Measurements from ENCODE around the gene ADGRL1. TPM values are rescaled to one million over a fixed set of nuclear protein-coding genes. Genes with fewer than 3 reads are reported as not detected.

ADGRL1 gene
- polyA plus RNA-seq, 3 donors, result 1.7 TPM; not detected in 2

DNA sequence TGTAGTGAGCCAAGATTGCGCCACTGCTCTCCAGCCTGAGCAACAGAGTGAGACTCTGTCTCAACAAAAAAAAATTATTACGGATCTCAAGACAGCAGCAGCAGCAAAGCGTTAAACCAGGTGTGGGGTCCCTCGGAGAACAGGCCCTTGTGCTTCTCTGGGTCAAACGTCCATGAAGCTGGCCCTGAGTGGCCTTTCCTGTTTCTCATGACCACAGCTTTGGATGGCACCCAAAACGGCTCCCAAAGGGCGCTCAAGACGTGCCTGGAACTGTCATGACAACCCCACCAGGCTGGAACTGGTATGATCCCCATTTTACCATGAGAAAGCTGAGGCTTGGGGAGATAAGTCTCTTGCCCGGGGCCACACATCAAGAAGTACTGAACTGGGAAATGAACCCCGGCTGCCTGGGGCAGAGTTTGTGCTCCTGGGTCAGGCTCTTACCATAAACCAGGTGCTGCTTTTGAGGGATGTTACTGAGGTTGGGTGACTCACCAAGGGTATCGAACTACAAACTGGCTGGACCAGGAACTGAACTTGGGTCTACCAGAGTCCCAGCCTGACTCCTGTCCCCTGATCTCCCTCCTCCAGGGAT is 103.8 kb downstream of the ADGRL1 start:
- Histone ChIP-seq H3K36me3 (replicated peaks in 1 of 2; ENCODE audit: control insufficient read depth in 1 of 2, insufficient read depth in 2 of 2, low read length in 2 of 2) (peaks cover 79 to 97% of the 10 kb centered on the region in 2 donors), H3K4me1 (ENCODE audit: control insufficient read depth in 1 of 2, insufficient read depth in 2 of 2, low read length in 2 of 2) (no peaks in the 10 kb centered on the region), H3K9ac (ENCODE audit: insufficient read depth, low read length, poor library complexity, severe bottlenecking) (no peak overlapping the region), H3K9me3 (replicated peaks in 1 of 2; ENCODE audit: control insufficient read depth in 1 of 2, insufficient read depth in 1 of 2, low read length in 2 of 2) (no peaks in the 10 kb centered on the region), H3K27me3 (ENCODE audit: control insufficient read depth in 2 of 2, insufficient read depth in 2 of 2, low read length in 2 of 2) (no peaks in the 10 kb centered on the region), H3K4me3 (replicated peaks in 1 of 3; ENCODE audit: low read depth in 2 of 3, low read length in 3 of 3) (no peak overlapping the region), H3K4me2 (replicated peaks; ENCODE audit: extremely low read depth, low read length, poor library complexity, severe bottlenecking) (no peak overlapping the region), H3K79me2 (ENCODE audit: insufficient read depth, low read length) (no peaks in the 10 kb centered on the region), H3K27ac (ENCODE audit: low read depth in 1 of 2, low read length in 2 of 2) (no peak overlapping the region), H2AFZ (ENCODE audit: insufficient read depth, low read depth, low read length, poor library complexity, severe bottlenecking) (no peak overlapping the region), H4K20me1 (ENCODE audit: insufficient read depth, low read length) (peaks cover 88% of the 10 kb centered on the region)
- Mint-ChIP-seq H3K27ac (peak overlapping the region in 1 of 7 donors; percentile 3), H3K4me3 (no peak overlapping the region), H3K4me1 (no peaks in the 10 kb centered on the region), H3K9me3 (peaks cover 0 to 2% (median 0%) of the 10 kb centered on the region in 7 donors), H3K36me3 (peaks cover 65 to 95% of the 10 kb centered on the region in 2 donors), H3K27me3 (ENCODE audit: low read depth in 3 of 3) (peaks cover 0 to 2% (median 0%) of the 10 kb centered on the region in 3 donors)
- TF ChIP-seq, protein P1, sequence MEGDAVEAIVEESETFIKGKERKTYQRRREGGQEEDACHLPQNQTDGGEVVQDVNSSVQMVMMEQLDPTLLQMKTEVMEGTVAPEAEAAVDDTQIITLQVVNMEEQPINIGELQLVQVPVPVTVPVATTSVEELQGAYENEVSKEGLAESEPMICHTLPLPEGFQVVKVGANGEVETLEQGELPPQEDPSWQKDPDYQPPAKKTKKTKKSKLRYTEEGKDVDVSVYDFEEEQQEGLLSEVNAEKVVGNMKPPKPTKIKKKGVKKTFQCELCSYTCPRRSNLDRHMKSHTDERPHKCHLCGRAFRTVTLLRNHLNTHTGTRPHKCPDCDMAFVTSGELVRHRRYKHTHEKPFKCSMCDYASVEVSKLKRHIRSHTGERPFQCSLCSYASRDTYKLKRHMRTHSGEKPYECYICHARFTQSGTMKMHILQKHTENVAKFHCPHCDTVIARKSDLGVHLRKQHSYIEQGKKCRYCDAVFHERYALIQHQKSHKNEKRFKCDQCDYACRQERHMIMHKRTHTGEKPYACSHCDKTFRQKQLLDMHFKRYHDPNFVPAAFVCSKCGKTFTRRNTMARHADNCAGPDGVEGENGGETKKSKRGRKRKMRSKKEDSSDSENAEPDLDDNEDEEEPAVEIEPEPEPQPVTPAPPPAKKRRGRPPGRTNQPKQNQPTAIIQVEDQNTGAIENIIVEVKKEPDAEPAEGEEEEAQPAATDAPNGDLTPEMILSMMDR (IDR thresholded peaks at IDR 0.05), result no peak
- WGBS (ENCODE audit: insufficient coverage), result 94% methylated on average over 11 of the region's 11 CpGs
- no peak for DNase-seq
- intact Hi-C loops (cut with micrococcal nuclease), result no loop called here

DNA sequence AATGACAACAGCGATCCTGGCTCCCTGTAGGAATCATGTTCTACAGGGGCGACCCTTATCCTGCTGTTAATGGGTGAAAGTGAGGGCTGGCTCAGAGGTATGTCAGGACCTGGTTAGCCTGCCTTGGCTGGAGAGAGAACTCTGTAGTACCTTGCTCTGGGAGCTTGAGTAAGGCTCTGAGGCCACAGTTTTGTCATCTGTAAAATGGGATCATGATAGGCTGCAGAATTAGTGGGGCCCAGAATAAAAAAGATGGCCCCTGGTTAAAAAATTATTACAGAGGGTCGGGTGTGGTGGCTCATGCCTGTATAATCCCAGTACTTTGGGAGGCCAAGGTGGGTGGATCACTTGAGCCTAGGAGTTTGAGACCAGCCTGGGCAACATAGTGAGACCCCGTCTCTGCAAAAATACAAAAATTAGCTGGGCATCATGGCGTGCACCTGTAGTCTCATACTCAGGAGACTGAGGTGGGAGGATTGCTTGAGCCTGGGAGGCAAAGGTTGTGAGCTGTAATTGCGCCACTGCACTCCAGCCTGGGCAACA is 104.9 kb downstream of the ADGRL1 start:
- Histone ChIP-seq H3K79me2 (ENCODE audit: insufficient read depth, low read length) (no peaks in the 10 kb centered on the region), H3K9ac (ENCODE audit: insufficient read depth, low read length, poor library complexity, severe bottlenecking) (no peak overlapping the region), H3K27me3 (ENCODE audit: control insufficient read depth in 2 of 2, insufficient read depth in 2 of 2, low read length in 2 of 2) (no peaks in the 10 kb centered on the region), H4K20me1 (ENCODE audit: insufficient read depth, low read length) (peaks cover 88% of the 10 kb centered on the region), H3K4me3 (replicated peaks in 1 of 3; ENCODE audit: low read depth in 2 of 3, low read length in 3 of 3) (no peak overlapping the region), H3K4me1 (ENCODE audit: control insufficient read depth in 1 of 2, insufficient read depth in 2 of 2, low read length in 2 of 2) (no peaks in the 10 kb centered on the region), H3K36me3 (replicated peaks in 1 of 2; ENCODE audit: control insufficient read depth in 1 of 2, insufficient read depth in 2 of 2, low read length in 2 of 2) (peaks cover 81 to 97% of the 10 kb centered on the region in 2 donors), H3K9me3 (replicated peaks in 1 of 2; ENCODE audit: control insufficient read depth in 1 of 2, insufficient read depth in 1 of 2, low read length in 2 of 2) (no peaks in the 10 kb centered on the region), H3K27ac (ENCODE audit: low read depth in 1 of 2, low read length in 2 of 2) (no peak overlapping the region), H3K4me2 (replicated peaks; ENCODE audit: extremely low read depth, low read length, poor library complexity, severe bottlenecking) (no peak overlapping the region), H2AFZ (ENCODE audit: insufficient read depth, low read depth, low read length, poor library complexity, severe bottlenecking) (no peak overlapping the region)
- H3K36me3 Mint-ChIP-seq, result peaks cover 67 to 95% of the 10 kb centered on the region in 2 donors
- no peaks in the 10 kb centered on the region for H3K4me1 Mint-ChIP-seq
- peaks cover 0 to 2% (median 0%) of the 10 kb centered on the region in 3 donors for H3K27me3 Mint-ChIP-seq (ENCODE audit: low read depth in 3 of 3)
- no peak for DNase-seq
- TF ChIP-seq, protein P1 (IDR thresholded peaks at IDR 0.05), result no peak
- H3K4me3 Mint-ChIP-seq, result no peak overlapping the region
- peak overlapping the region in 3 of 7 donors; percentile 30 to 73 (median 37) for H3K27ac Mint-ChIP-seq
- 100% methylated on average over 2 of the region's 6 CpGs for WGBS (ENCODE audit: insufficient coverage)
- intact Hi-C loops (cut with micrococcal nuclease), result no loop called here
- H3K9me3 Mint-ChIP-seq, result peaks cover 0 to 2% (median 0%) of the 10 kb centered on the region in 7 donors

Small RNAs within 50 kb of the gene (small RNA-seq; reads per million reads assigned to genes)
- not detected for gene RN7SL231P (ENCODE audit: insufficient read length, low read depth)

Other genes starting within 250 kb of the ADGRL1 start
- gene RFX1, start 199.8 kb downstream of the ADGRL1 start, polyA plus RNA-seq, result 10 to 100 TPM in 1 of 3 donors, under 1 TPM in 2; 0.89 to 12.8 (median 0.95) TPM
- gene RLN3, start 178.0 kb downstream of the ADGRL1 start, polyA plus RNA-seq, result not detected
- 10 to 100 TPM; 40.4 to 61.5 (median 54.9) TPM for gene IL27RA, start 174.4 kb downstream of the ADGRL1 start, polyA plus RNA-seq
- gene PALM3, start 144.1 kb downstream of the ADGRL1 start, polyA plus RNA-seq, result not detected
- under 1 TPM; 0.42 to 0.77 (median 0.52) TPM for gene MISP3, start 133.4 kb downstream of the ADGRL1 start, polyA plus RNA-seq
- not detected for gene C19orf67, start 120.4 kb downstream of the ADGRL1 start, polyA plus RNA-seq
- gene SAMD1, start 115.4 kb downstream of the ADGRL1 start, polyA plus RNA-seq, result 10 to 100 TPM in 1 of 3 donors, 1 to 10 TPM in 1, under 1 TPM in 1; 0.78 to 19.4 (median 1.4) TPM
- 100 to 1,000 TPM in 1 of 3 donors, 1 to 10 TPM in 2; 2.0 to 231 (median 3.8) TPM for gene PRKACA, start 88.4 kb downstream of the ADGRL1 start, polyA plus RNA-seq
- gene ASF1B, start 69.6 kb downstream of the ADGRL1 start, polyA plus RNA-seq, result 10 to 100 TPM in 1 of 3 donors, 1 to 10 TPM in 2; 6.3 to 13.4 (median 9.2) TPM
- gene ADGRE5, start 175.3 kb upstream of the ADGRL1 start, polyA plus RNA-seq, result 100 to 1,000 TPM; 259 to 388 (median 279) TPM
- gene DDX39A, start 213.2 kb upstream of the ADGRL1 start, polyA plus RNA-seq, result 100 to 1,000 TPM in 1 of 3 donors, 10 to 100 TPM in 2; 78.7 to 187 (median 83.5) TPM
- gene PKN1, start 227.1 kb upstream of the ADGRL1 start, polyA plus RNA-seq, result 100 to 1,000 TPM in 1 of 3 donors, 10 to 100 TPM in 2; 49.5 to 119 (median 49.6) TPM